ACC112 (cell line): Measurements from ENCODE around the gene PPP1R3A.

Experiments
- H2AFZ ChIP-seq: fragments of 200-600 bp; sonication (generic); one replicate; pipeline ENCODE4 v1.6.0; 2017; ENCODE audit warnings: antibody characterized with exemption, low read length; ENCODE audit not compliant: unreplicated experiment
- H3K27ac ChIP-seq: fragments of 200-600 bp; sonication (generic); 2 replicates; pipeline ENCODE4 v1.5.1; 2014; ENCODE audit warnings: low read depth, mild to moderate bottlenecking, antibody characterized with exemption, low read length, moderate library complexity
- H3K27me3 ChIP-seq: fragments of 200-600 bp; sonication (generic); 2 replicates; pipeline ENCODE4 v1.6.1; 2014; ENCODE audit warnings: mild to moderate bottlenecking, antibody characterized with exemption, low read length, moderate library complexity, mixed read lengths; ENCODE audit not compliant: insufficient read depth
- H3K36me3 ChIP-seq: fragments of 200-600 bp; sonication (generic); 2 replicates; pipeline ENCODE4 v1.6.1; 2016; ENCODE audit warnings: mild to moderate bottlenecking, antibody characterized with exemption, low read length, moderate library complexity, mixed read lengths; ENCODE audit not compliant: insufficient read depth
- H3K4me1 ChIP-seq: fragments of 200-600 bp; sonication (generic); one replicate; pipeline ENCODE4 v1.6.1; 2016; ENCODE audit warnings: low read length, mixed read lengths; ENCODE audit not compliant: insufficient read depth, unreplicated experiment, control insufficient read depth
- H3K4me3 ChIP-seq: fragments of 200-600 bp; sonication (generic); 2 replicates; pipeline ENCODE4 v1.5.1; 2014; ENCODE audit warnings: mild to moderate bottlenecking, low read depth, low read length
- H3K79me2 ChIP-seq: fragments of 200-600 bp; sonication (generic); one replicate; pipeline ENCODE4 v1.6.0; 2016; ENCODE audit warnings: low read length; ENCODE audit not compliant: control insufficient read depth, unreplicated experiment, insufficient read depth

The PPP1R3A gene

DNA sequence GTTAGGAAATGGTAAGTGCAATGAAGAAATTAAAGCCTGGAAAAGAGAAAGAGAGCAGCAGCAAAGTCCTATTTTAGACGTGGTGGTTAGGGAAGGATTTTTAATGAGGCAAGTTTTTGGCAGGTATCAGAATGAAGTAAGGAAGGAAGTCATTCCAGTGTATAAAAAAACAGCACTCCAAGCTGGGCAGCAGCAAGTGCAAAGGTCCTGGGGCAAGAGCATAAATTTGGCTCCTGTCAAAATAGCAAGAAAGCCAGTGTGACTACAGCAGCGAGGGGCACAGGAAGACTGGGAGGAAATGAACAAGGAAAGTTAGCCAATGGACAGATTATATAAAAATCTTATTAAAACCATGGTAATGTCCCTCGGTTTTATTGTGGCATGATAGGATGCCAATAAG lies 90.2 kb downstream of the PPP1R3A start:
- Histone ChIP-seq H3K36me3 (no peaks in the 10 kb centered on the region), H3K27me3 (no peaks in the 10 kb centered on the region), H2AFZ (no peak overlapping the region), H3K79me2 (no peaks in the 10 kb centered on the region), H3K4me3 (no peak overlapping the region), H3K4me1 (no peaks in the 10 kb centered on the region), H3K27ac (no peak overlapping the region)
